ENCODE results near the gene CCDC97.

DNA sequence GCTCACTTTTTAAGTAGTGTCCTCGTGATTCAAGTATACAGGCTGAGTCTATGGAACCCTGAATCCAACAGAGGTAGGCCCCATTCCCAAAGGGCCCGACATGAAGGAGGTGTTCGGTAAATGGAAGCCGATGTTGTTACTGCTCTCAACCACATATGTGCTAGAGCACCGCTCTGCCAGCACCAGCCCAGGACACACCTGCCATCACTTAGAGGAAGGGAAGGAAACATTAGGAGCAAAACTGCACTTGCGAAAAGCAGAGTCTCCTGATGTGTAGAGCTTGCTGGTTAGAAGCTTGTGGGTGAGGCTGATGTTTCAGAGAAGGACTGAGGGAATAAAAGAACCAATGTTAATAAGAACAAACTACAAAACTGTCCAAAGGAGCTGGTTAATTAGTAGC, 9.4 kb upstream of the CCDC97 start:
- TF ChIP-seq EP300 (IDR thresholded peaks at IDR 0.05): no peak
- TF ChIP-seq, protein P1, sequence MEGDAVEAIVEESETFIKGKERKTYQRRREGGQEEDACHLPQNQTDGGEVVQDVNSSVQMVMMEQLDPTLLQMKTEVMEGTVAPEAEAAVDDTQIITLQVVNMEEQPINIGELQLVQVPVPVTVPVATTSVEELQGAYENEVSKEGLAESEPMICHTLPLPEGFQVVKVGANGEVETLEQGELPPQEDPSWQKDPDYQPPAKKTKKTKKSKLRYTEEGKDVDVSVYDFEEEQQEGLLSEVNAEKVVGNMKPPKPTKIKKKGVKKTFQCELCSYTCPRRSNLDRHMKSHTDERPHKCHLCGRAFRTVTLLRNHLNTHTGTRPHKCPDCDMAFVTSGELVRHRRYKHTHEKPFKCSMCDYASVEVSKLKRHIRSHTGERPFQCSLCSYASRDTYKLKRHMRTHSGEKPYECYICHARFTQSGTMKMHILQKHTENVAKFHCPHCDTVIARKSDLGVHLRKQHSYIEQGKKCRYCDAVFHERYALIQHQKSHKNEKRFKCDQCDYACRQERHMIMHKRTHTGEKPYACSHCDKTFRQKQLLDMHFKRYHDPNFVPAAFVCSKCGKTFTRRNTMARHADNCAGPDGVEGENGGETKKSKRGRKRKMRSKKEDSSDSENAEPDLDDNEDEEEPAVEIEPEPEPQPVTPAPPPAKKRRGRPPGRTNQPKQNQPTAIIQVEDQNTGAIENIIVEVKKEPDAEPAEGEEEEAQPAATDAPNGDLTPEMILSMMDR (IDR thresholded peaks at IDR 0.05): no peak

Measured in suprapubic skin (tissue), 3 donors.